ENCODE data around the gene TNIP1. TPM values are rescaled to one million over a fixed set of nuclear protein-coding genes. Genes with fewer than 3 reads are reported as not detected.

Gene TNIP1
- total and polyA plus RNA-seq, 4 donors = 81.5 to 308 (median 129) TPM

DNA sequence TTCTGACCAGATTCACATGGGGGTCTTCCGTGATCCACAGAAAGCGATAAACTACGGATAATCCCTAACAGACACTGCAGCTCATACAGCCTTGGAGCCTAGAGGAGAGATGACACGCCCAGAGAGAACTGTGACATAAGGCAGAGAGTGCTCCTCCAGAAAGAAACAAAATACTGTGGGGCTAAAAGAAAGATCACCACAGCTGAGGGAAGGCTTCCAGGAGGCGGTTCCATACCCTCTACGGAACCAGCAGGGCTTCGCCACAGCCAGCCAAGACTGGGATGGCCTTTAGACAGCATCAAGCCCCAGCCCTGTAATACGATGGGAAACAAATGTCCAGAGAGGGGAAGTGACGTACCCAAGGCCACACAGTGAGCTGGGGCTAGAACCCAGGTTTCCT is 41.2 kb downstream of the TNIP1 start:
- no peak for ATAC-seq (ENCODE audit: insufficient read depth, low FRiP score)
- Histone ChIP-seq H3K27ac (ENCODE audit: low read depth in 1 of 2, low read length in 1 of 2) (peak overlapping the region; percentile 42 to 85), H3K36me3 (ENCODE audit: control insufficient read depth in 4 of 4, insufficient read depth in 4 of 4, low read length in 4 of 4) (peaks cover 8 to 56% (median 31%) of the 10 kb centered on the region in 4 donors), H3K27me3 (ENCODE audit: control insufficient read depth in 3 of 3, insufficient read depth in 3 of 3, low read length in 2 of 3) (no peaks in the 10 kb centered on the region), H3K4me3 (no peak overlapping the region), H3K9ac (ENCODE audit: insufficient read depth in 1 of 2, low read length in 2 of 2) (peak overlapping the region in 1 of 2 donors; percentile 26), H3K4me1 (ENCODE audit: control insufficient read depth in 5 of 5, insufficient read depth in 5 of 5, low read length in 5 of 5) (peaks cover 0 to 20% (median 13%) of the 10 kb centered on the region in 5 donors), H3K9me3 (ENCODE audit: control insufficient read depth in 4 of 4, insufficient read depth in 3 of 4, low read length in 3 of 4) (no peaks in the 10 kb centered on the region)
- WGBS, 2 donors = 90 to 94% methylated on average over 9 of the region's 9 CpGs
- no peak for DNase-seq
- no peak for TF ChIP-seq CTCF (IDR thresholded peaks at IDR 0.05; ENCODE audit: control extremely low read depth, extremely low read depth)

GRCh38 chr5:151038801-151039238 is 42.0 kb downstream of the TNIP1 start:
- WGBS, 2 donors = 75 to 93% methylated on average over 7 of the region's 7 CpGs
- H3K27me3 ChIP-seq (ENCODE audit: control insufficient read depth in 3 of 3, insufficient read depth in 3 of 3, low read length in 2 of 3) = no peaks in the 10 kb centered on the region
- ATAC-seq (ENCODE audit: insufficient read depth, low FRiP score) (no peak), DNase-seq (no peak)
- no peak overlapping the region for H3K4me3 ChIP-seq
- no peaks in the 10 kb centered on the region for H3K9me3 ChIP-seq (ENCODE audit: control insufficient read depth in 4 of 4, insufficient read depth in 3 of 4, low read length in 3 of 4)
- peak overlapping the region; percentile 82 to 92 for H3K27ac ChIP-seq (ENCODE audit: low read depth in 1 of 2, low read length in 1 of 2)
- H3K4me1 ChIP-seq (ENCODE audit: control insufficient read depth in 5 of 5, insufficient read depth in 5 of 5, low read length in 5 of 5) = peaks cover 0 to 23% (median 13%) of the 10 kb centered on the region in 5 donors
- no peak for TF ChIP-seq CTCF (IDR thresholded peaks at IDR 0.05; ENCODE audit: control extremely low read depth, extremely low read depth)
- peaks cover 7 to 62% (median 36%) of the 10 kb centered on the region in 4 donors for H3K36me3 ChIP-seq (ENCODE audit: control insufficient read depth in 4 of 4, insufficient read depth in 4 of 4, low read length in 4 of 4)
- H3K9ac ChIP-seq (ENCODE audit: insufficient read depth in 1 of 2, low read length in 2 of 2) = peak overlapping the region in 1 of 2 donors; percentile 14

DNA sequence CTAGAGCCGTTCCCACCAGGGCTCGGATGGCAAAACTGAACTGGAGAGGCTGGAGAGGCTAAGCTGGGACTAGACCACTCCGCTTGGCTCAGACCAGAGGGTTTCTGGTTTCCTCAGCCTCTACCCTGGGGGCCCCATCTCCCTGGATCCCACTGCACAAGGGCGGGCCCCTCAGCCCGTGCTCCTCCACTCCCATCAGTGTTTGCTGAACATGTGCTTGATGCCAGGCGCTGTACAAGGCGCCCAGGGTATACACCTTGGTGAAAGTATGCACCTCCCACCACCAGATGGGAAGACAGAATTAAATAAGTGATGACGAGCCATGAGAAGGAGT is 42.5 kb downstream of the TNIP1 start:
- TF ChIP-seq CTCF (IDR thresholded peaks at IDR 0.05; ENCODE audit: control extremely low read depth, extremely low read depth) = no peak
- Histone ChIP-seq H3K4me3 (no peak overlapping the region), H3K27me3 (ENCODE audit: control insufficient read depth in 3 of 3, insufficient read depth in 3 of 3, low read length in 2 of 3) (no peaks in the 10 kb centered on the region), H3K36me3 (ENCODE audit: control insufficient read depth in 4 of 4, insufficient read depth in 4 of 4, low read length in 4 of 4) (peaks cover 7 to 66% (median 38%) of the 10 kb centered on the region in 4 donors), H3K27ac (ENCODE audit: low read depth in 1 of 2, low read length in 1 of 2) (peak overlapping the region; percentile 82 to 92), H3K9ac (ENCODE audit: insufficient read depth in 1 of 2, low read length in 2 of 2) (peak overlapping the region in 1 of 2 donors; percentile 14), H3K9me3 (ENCODE audit: control insufficient read depth in 4 of 4, insufficient read depth in 3 of 4, low read length in 3 of 4) (no peaks in the 10 kb centered on the region), H3K4me1 (ENCODE audit: control insufficient read depth in 5 of 5, insufficient read depth in 5 of 5, low read length in 5 of 5) (peaks cover 0 to 23% (median 13%) of the 10 kb centered on the region in 5 donors)
- 73 to 92% methylated on average over 8 of the region's 8 CpGs for WGBS, 2 donors
- ATAC-seq (ENCODE audit: insufficient read depth, low FRiP score) (no peak), DNase-seq (no peak)
